ENCODE results near the gene METTL3. TPM values are rescaled to one million over a fixed set of nuclear protein-coding genes. Genes with fewer than 3 reads are reported as not detected.

The METTL3 gene
- total and polyA plus RNA-seq, 2 of the 13 experiments (the other 11 are each of a cell fraction or from before 2014, with no cell fraction given): 123 to 130 TPM

DNA sequence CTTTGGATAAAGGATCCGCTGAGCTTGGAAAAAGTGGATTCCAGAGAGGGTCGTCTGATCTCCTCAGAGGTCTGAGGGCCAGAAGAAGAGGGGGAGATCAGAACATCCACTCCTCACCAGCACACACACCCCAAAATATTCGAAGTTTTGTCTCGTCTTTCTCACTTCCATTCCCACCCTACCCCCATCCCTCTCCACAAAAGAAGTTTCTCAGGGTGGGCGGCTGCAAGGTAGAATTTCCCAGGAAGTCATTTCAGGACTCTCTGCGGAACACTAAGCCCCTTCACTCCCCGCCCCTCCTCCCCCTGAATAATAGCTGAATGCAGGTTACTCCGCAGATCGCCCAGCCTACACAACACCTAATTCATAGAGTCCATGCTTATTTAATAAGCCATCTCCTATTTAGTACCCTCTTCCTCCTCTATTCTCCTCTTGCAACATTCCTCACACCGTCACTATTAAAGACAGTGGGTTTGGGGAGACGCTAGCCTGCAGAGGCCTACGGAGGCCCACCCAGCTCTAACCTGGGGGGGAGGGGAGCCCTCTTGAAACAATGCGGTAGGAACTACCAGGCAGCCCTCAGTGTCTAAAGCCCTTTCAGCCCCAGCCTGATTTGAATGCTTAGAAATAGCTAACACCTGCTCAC, 15.7 kb upstream of the METTL3 start (continued):
- TF ChIP-seq, protein P1, sequence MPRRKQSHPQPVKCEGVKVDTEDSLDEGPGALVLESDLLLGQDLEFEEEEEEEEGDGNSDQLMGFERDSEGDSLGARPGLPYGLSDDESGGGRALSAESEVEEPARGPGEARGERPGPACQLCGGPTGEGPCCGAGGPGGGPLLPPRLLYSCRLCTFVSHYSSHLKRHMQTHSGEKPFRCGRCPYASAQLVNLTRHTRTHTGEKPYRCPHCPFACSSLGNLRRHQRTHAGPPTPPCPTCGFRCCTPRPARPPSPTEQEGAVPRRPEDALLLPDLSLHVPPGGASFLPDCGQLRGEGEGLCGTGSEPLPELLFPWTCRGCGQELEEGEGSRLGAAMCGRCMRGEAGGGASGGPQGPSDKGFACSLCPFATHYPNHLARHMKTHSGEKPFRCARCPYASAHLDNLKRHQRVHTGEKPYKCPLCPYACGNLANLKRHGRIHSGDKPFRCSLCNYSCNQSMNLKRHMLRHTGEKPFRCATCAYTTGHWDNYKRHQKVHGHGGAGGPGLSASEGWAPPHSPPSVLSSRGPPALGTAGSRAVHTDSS (CRISPR knock-in tag; conservative IDR thresholded peaks at IDR 0.05): no peak
- TF ChIP-seq SP5 (CRISPR knock-in tag; IDR thresholded peaks at IDR 0.05; ENCODE audit: borderline replicate concordance, low read depth): no peak
- TF ChIP-seq, protein P2, sequence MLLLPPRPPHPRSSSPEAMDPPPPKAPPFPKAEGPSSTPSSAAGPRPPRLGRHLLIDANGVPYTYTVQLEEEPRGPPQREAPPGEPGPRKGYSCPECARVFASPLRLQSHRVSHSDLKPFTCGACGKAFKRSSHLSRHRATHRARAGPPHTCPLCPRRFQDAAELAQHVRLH (CRISPR knock-in tag; IDR thresholded peaks at IDR 0.05; ENCODE audit: borderline replicate concordance, low read depth): no peak; the same call in 1 of the 2 replicates
- TF ChIP-seq, protein P3, sequence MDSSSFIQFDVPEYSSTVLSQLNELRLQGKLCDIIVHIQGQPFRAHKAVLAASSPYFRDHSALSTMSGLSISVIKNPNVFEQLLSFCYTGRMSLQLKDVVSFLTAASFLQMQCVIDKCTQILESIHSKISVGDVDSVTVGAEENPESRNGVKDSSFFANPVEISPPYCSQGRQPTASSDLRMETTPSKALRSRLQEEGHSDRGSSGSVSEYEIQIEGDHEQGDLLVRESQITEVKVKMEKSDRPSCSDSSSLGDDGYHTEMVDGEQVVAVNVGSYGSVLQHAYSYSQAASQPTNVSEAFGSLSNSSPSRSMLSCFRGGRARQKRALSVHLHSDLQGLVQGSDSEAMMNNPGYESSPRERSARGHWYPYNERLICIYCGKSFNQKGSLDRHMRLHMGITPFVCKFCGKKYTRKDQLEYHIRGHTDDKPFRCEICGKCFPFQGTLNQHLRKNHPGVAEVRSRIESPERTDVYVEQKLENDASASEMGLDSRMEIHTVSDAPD (CRISPR knock-in tag; IDR thresholded peaks at IDR 0.05): no peak
- TF ChIP-seq, protein P4, sequence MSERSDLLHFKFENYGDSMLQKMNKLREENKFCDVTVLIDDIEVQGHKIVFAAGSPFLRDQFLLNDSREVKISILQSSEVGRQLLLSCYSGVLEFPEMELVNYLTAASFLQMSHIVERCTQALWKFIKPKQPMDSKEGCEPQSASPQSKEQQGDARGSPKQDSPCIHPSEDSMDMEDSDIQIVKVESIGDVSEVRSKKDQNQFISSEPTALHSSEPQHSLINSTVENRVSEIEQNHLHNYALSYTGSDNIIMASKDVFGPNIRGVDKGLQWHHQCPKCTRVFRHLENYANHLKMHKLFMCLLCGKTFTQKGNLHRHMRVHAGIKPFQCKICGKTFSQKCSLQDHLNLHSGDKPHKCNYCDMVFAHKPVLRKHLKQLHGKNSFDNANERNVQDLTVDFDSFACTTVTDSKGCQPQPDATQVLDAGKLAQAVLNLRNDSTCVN (CRISPR knock-in tag; IDR thresholded peaks at IDR 0.05; ENCODE audit: borderline replicate concordance): no peak
- no peak for TF ChIP-seq ZNF230 (CRISPR knock-in tag; IDR thresholded peaks at IDR 0.05)
- no peak for TF ChIP-seq ZNF264 (CRISPR knock-in tag; IDR thresholded peaks at IDR 0.05)
- no peak for TF ChIP-seq ZNF546 (CRISPR knock-in tag; conservative IDR thresholded peaks at IDR 0.05)
- TF ChIP-seq, protein P5, sequence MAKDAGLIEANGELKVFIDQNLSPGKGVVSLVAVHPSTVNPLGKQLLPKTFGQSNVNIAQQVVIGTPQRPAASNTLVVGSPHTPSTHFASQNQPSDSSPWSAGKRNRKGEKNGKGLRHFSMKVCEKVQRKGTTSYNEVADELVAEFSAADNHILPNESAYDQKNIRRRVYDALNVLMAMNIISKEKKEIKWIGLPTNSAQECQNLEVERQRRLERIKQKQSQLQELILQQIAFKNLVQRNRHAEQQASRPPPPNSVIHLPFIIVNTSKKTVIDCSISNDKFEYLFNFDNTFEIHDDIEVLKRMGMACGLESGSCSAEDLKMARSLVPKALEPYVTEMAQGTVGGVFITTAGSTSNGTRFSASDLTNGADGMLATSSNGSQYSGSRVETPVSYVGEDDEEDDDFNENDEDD (CRISPR knock-in tag; IDR thresholded peaks at IDR 0.05; ENCODE audit: borderline replicate concordance): no peak
- no peak for TF ChIP-seq ZNF296 (CRISPR knock-in tag; conservative IDR thresholded peaks at IDR 0.05)
- TF ChIP-seq, protein P6, sequence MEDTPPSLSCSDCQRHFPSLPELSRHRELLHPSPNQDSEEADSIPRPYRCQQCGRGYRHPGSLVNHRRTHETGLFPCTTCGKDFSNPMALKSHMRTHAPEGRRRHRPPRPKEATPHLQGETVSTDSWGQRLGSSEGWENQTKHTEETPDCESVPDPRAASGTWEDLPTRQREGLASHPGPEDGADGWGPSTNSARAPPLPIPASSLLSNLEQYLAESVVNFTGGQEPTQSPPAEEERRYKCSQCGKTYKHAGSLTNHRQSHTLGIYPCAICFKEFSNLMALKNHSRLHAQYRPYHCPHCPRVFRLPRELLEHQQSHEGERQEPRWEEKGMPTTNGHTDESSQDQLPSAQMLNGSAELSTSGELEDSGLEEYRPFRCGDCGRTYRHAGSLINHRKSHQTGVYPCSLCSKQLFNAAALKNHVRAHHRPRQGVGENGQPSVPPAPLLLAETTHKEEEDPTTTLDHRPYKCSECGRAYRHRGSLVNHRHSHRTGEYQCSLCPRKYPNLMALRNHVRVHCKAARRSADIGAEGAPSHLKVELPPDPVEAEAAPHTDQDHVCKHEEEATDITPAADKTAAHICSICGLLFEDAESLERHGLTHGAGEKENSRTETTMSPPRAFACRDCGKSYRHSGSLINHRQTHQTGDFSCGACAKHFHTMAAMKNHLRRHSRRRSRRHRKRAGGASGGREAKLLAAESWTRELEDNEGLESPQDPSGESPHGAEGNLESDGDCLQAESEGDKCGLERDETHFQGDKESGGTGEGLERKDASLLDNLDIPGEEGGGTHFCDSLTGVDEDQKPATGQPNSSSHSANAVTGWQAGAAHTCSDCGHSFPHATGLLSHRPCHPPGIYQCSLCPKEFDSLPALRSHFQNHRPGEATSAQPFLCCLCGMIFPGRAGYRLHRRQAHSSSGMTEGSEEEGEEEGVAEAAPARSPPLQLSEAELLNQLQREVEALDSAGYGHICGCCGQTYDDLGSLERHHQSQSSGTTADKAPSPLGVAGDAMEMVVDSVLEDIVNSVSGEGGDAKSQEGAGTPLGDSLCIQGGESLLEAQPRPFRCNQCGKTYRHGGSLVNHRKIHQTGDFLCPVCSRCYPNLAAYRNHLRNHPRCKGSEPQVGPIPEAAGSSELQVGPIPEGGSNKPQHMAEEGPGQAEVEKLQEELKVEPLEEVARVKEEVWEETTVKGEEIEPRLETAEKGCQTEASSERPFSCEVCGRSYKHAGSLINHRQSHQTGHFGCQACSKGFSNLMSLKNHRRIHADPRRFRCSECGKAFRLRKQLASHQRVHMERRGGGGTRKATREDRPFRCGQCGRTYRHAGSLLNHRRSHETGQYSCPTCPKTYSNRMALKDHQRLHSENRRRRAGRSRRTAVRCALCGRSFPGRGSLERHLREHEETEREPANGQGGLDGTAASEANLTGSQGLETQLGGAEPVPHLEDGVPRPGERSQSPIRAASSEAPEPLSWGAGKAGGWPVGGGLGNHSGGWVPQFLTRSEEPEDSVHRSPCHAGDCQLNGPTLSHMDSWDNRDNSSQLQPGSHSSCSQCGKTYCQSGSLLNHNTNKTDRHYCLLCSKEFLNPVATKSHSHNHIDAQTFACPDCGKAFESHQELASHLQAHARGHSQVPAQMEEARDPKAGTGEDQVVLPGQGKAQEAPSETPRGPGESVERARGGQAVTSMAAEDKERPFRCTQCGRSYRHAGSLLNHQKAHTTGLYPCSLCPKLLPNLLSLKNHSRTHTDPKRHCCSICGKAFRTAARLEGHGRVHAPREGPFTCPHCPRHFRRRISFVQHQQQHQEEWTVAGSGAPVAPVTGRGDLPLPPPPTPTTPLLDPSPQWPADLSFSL (CRISPR knock-in tag; IDR thresholded peaks at IDR 0.05): peak; percentile 54
- TF ChIP-seq ZNF292 (CRISPR knock-in tag; IDR thresholded peaks at IDR 0.05; ENCODE audit: borderline replicate concordance, low read depth): no peak
- TF ChIP-seq SP140L (CRISPR knock-in tag; IDR thresholded peaks at IDR 0.05; ENCODE audit: borderline replicate concordance): no peak
- 0 out of 2 replicates have a peak, but pooled peaks have one; percentile 31 for TF ChIP-seq TSC22D2 (CRISPR knock-in tag; IDR thresholded peaks at IDR 0.05; ENCODE audit: borderline replicate concordance)
